Panc1 (cell line): Measurements from ENCODE around the gene KRTAP1-4. TPM values are rescaled to one million over a fixed set of nuclear protein-coding genes. Genes with fewer than 3 reads are reported as not detected.
"Not testable (repeated sequence)": the region's sequence is repeated elsewhere in the genome, so short reads cannot be mapped to it uniquely, and the experiment has no call there.

Experiments
- ATAC-seq: fragments of 200-7000 bp; cut with Tn5 transposase; 2 replicates; pipeline ENCODE4 v1.9.1; 2020; ENCODE audit warnings: mild to moderate bottlenecking, moderate library complexity
- BruUV-seq: library from RNA; stranded (reverse); fragments of 400-500 nt; replicated peaks from 2 replicates; lab custom pipeline; 2021; lab: Mats Ljungman, UMichigan
- CTCF ChIA-PET: fragments of 300-600 bp; sonication (Branson Sonifier 250); formaldehyde crosslinking; loops from one replicate; lab custom pipeline; 2022; ENCODE audit warnings: antibody characterized with exemption; lab: Charles Lee
- POLR2A ChIA-PET: fragments of 300-600 bp; sonication (Branson Sonifier 250); formaldehyde crosslinking; loops from one replicate; lab custom pipeline; 2022; ENCODE audit warnings: antibody characterized with exemption; lab: Charles Lee
- DNase-seq: peaks from one replicate; pipeline ENCODE4 v3.0.0-alpha.2; 2010; ENCODE audit warnings: low read depth, low spot score
- H3K27ac ChIP-seq: 2 replicates; pipeline ENCODE4 v1.5.1; 2011; ENCODE audit warnings: mild to moderate bottlenecking, low read length, inconsistent platforms
- H3K27me3 ChIP-seq: fragments of 200-500 bp; sonication (Bioruptor generic); 2 replicates; pipeline ENCODE4 v1.6.0; 2014; ENCODE audit warnings: low read length, inconsistent platforms; ENCODE audit not compliant: control insufficient read depth, insufficient read depth
- H3K36me3 ChIP-seq: fragments of 200-500 bp; sonication (Bioruptor generic); 2 replicates; pipeline ENCODE4 v1.5.1; 2014; ENCODE audit warnings: inconsistent platforms, mild to moderate bottlenecking, low read length, moderate library complexity; ENCODE audit not compliant: control insufficient read depth, insufficient read depth
- H3K4me1 ChIP-seq: 2 replicates; pipeline ENCODE4 v1.5.1; 2011; ENCODE audit warnings: inconsistent platforms, mild to moderate bottlenecking, low read length, moderate library complexity; ENCODE audit not compliant: control insufficient read depth, insufficient read depth
- H3K4me3 ChIP-seq, 2 experiments: 2 replicates each; pipeline ENCODE4 v1.5.1; 2011 to 2012; ENCODE audit warnings: low read depth in 2 of 2, low read length in 2 of 2, mild to moderate bottlenecking in 2 of 2, inconsistent platforms in 1 of 2, moderate library complexity in 1 of 2
- H3K9me3 ChIP-seq: fragments of 200-500 bp; sonication (Bioruptor generic); 2 replicates; pipeline ENCODE4 v1.5.1; 2014; ENCODE audit warnings: low read depth, mild to moderate bottlenecking, inconsistent platforms, low read length, moderate library complexity; ENCODE audit not compliant: control insufficient read depth, insufficient read depth
- CTCF ChIP-seq: fragments of 450-650 bp; IDR thresholded peaks from 2 replicates; pipeline ENCODE4 v1.5.1; 2017; ENCODE audit warnings: mild to moderate bottlenecking
- POLR2AphosphoS5 ChIP-seq: IDR thresholded peaks from 2 replicates; pipeline ENCODE4 v1.6.1; 2012; ENCODE audit warnings: mild to moderate bottlenecking, low read depth, low read length, moderate library complexity
- REST ChIP-seq, 2 experiments: IDR thresholded peaks; 2 replicates each; pipeline ENCODE4 v1.6.1; 2011 to 2012; ENCODE audit warnings: low read depth in 2 of 2, control low read depth in 1 of 2, low read length in 1 of 2, mild to moderate bottlenecking in 1 of 2, moderate library complexity in 1 of 2; ENCODE audit not compliant: insufficient read depth in 1 of 2
- SIN3A ChIP-seq: IDR thresholded peaks from 2 replicates; pipeline ENCODE4 v1.6.1; 2012; ENCODE audit warnings: low read depth, mild to moderate bottlenecking, low read length, moderate library complexity, borderline replicate concordance; ENCODE audit not compliant: insufficient read depth
- TCF7L2 ChIP-seq: IDR thresholded peaks from 2 replicates; pipeline ENCODE4 v1.6.1; 2011; ENCODE audit warnings: mild to moderate bottlenecking, low read depth, low read length, inconsistent platforms
- in situ Hi-C: cut with HindIII; loops from 2 replicates; pipeline ENCODE4 v1.10.0; 2016; ENCODE audit warnings: low sequenced_read_pairs, low pct_unique_long_range_greater_than_20kb
- intact Hi-C: fragments of 100-400 bp; cut with micrococcal nuclease; formaldehyde crosslinking; loops from one replicate; pipeline ENCODE4 v1.10.0; 2022; ENCODE audit not compliant: unreplicated experiment
- total RNA-seq: library from RNA; stranded (reverse); gene quantifications from one replicate; pipeline ENCODE4 v1.2.1, GENCODE V29; 2021; ENCODE audit not compliant: unreplicated experiment

Gene KRTAP1-4
- total RNA-seq, 1 experiment from 2014 or later = not detected

DNA sequence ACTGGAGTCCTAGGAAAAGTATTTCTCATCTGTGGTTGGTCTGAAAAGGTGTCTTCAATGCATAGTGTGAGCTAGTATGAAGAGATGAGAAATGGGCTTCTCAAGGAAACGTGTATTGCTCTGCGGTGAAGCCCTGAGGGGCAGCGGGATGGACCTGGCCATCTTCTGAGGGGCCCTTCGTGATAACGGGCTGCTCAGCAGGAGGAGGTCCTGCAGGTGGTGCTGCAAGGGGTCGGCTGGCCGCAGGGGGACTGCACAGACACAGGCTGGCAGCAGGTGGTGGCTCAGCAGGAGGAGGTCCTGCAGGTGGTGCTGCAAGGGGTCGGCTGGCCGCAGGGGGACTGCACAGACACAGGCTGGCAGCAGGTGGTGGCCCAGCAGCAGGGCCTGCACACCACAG lies 24.6 kb upstream of the KRTAP1-4 start:
- in situ Hi-C loops, H3K9me3 ChIP-seq, ATAC-seq, H3K27ac ChIP-seq, H3K36me3 ChIP-seq, POLR2A ChIA-PET, DNase-seq, CTCF ChIA-PET, H3K4me3 ChIP-seq, BruUV-seq, H3K27me3 ChIP-seq, intact Hi-C loops, H3K4me1 ChIP-seq: not testable (repeated sequence)

GRCh38 chr17:41054025-41054424 lies 24.0 kb upstream of the KRTAP1-4 start:
- Histone ChIP-seq H3K27me3 (no peaks in the 10 kb centered on the region), H3K4me3 (no peak overlapping the region), H3K4me1 (no peaks in the 10 kb centered on the region), H3K36me3 (no peaks in the 10 kb centered on the region), H3K27ac (no peak overlapping the region), H3K9me3 (no peaks in the 10 kb centered on the region)
- CTCF ChIA-PET = no interaction called here
- in situ Hi-C loops (no loop called here), intact Hi-C loops (no loop called here)
- no TSS peak for BruUV-seq
- TF ChIP-seq POLR2AphosphoS5 (no peak), CTCF (no peak), TCF7L2 (no peak), REST (IDR thresholded peaks at IDR 0.05; ENCODE audit: insufficient read depth in 1 of 2, low read depth in 2 of 2, low read length in 1 of 2) (no peak), SIN3A (no peak)
- DNase-seq (no peak), ATAC-seq (no peak)
- POLR2A ChIA-PET = no interaction called here

- no peaks in the 10 kb centered on the region for H3K36me3 ChIP-seq
- H3K27ac ChIP-seq = no peak overlapping the region
- POLR2A ChIA-PET = interaction anchor here (0.6 kb wide), 1 partner anchor 206 kb away, joined by 6 read pairs; no protein-coding TSS in a partner anchor
- intact Hi-C loops = no loop called here
- H3K4me1 ChIP-seq = no peaks in the 10 kb centered on the region
- in situ Hi-C loops = no loop called here
- DNase-seq = no peak
- no peak overlapping the region for H3K4me3 ChIP-seq
- BruUV-seq = no TSS peak
- TF ChIP-seq SIN3A (no peak), POLR2AphosphoS5 (no peak), REST (IDR thresholded peaks at IDR 0.05; ENCODE audit: insufficient read depth in 1 of 2, low read depth in 2 of 2, low read length in 1 of 2) (no peak), CTCF (no peak), TCF7L2 (no peak)
- no peak for ATAC-seq
- 0 out of 2 replicates have a peak, but pooled peaks cover 2% of the 10 kb centered on the region for H3K27me3 ChIP-seq
- CTCF ChIA-PET = no interaction called here
- no peaks in the 10 kb centered on the region for H3K9me3 ChIP-seq
These were observed 22.6 kb upstream of the KRTAP1-4 start for GRCh38 chr17:41052566-41052965.
